GM08714 (cell line): ENCODE data around the gene KCNIP2.

Experiments used
- H3K4me3 ChIP-seq: fragments of 200-500 bp; sonication (Bioruptor generic); 2 replicates; pipeline ENCODE4 v1.5.1; 2014; ENCODE audit warnings: mild to moderate bottlenecking, low read length, inconsistent platforms
- ZNF274 ChIP-seq: IDR thresholded peaks from 2 replicates; pipeline ENCODE4 v1.6.1; 2012; ENCODE audit warnings: mild to moderate bottlenecking, low read depth, low read length

KCNIP2 gene

DNA sequence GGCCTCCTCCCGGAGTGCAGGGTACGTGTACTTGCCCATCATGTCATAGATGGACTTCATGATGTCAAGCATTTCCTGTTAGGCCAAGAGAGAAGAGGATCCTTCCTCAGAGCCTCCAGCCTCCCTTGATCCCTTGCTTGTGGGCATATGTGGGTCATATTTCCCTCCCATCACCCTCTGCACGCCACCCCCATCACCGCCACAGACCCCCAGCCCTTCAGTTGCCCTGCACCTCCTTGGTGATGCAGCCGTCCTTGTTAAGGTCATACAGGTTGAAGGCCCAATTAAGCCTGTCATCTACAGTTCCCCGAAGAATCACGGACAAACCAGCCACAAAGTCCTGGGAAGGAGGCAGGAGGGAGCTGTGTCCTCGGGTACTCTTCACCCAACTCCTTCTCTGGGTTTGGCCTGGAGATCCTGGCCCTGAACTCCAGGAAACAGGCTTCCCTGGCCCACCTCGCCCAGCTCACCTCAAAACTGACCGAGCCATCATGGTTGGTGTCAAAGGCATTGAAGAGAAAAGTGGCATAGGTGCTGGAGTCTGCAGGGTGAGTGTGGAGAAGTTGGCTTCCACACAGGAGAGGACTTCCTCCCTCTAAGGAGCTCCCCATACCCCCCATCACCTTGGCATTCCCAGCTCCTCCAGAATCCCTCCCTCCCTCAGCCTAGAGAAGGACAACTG is 15.5 kb downstream of the KCNIP2 start:
- no peak overlapping the region for H3K4me3 ChIP-seq
- TF ChIP-seq ZNF274: no peak

DNA sequence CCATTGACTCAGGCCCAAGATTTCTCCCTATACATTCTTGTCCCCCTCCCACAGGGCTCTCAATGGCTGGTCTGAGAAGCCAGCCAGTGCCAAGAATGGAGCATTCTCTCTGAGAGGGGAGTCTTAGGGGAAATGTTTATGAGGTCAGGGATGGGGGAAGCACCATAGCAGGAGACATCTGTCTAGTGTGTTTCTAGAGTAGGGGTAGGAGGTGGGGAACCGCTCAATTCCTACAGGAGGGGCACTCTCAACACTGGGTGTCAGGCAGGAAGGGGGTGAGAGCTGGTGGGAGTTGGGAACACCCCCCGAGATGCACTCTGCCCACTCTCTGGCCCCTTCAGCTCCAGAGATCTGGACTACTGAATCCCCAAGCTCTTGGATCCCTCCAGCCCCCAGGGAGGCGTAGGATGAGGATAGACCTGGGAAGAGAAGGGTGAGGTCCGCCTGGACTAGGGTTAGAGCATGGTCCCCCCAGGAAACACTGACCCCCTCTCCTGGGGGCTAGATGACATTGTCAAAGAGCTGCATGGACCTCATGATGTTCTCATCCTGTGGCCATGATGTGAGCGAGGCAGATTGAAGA is 16.7 kb downstream of the KCNIP2 start:
- H3K4me3 ChIP-seq: no peak overlapping the region

DNA sequence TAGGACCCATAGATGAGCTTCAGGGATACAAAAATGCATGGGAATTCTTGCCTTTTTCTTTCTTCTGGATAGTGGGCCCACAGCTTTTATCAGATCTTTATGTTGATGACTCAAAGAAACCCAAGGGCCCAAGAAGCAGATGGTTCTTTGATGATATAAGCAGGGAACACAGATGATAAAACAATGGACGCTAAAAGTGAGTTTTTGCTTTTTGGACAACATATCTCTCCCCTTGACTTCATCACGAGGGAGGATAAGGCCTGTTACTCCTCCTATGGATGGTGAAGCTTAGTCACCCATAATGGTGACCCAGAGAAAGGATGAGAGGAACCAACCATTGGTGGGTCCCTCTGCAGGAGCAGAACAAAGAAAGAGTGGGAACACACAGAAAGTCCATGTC is 18.9 kb downstream of the KCNIP2 start:
- no peak overlapping the region for H3K4me3 ChIP-seq
- TF ChIP-seq ZNF274: no peak

More for the DNA sequence above, 16.7 kb downstream of the KCNIP2 start:
- TF ChIP-seq ZNF274: no peak

DNA sequence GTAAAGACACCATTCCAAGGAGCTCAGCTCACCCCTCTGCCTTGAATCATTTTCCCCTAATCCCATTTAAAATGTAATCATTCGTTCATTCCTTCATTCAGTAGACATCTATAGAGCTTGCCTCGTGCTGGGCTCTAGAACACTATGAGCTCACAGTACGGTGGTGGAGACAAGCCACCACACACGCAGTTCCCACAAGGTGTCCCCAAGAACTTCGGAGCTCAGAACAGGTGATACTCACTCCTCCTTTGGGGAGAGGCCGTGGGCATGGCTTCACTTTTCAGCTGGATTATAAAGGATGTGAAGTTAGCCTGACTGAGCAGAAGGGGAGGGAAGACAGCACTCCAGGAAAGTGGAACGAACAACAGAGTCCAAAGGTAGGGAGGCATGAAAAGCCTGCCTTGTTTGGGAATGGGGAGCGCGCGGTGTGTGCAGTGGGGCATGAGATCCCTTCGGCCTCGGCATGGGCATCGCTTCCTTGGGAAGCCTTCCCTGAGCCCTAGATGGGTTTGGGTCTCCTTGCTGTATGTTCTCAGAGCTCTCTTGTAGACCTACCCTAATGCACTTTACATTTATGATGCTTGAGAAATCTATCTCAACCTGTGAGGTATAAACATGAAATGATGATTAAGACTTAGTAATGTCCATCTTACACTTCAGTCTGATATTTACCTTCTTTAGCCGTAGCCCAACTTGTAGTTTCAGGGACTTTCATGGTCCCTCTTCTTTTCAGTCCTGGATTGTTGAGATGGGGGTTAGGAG is 24.5 kb downstream of the KCNIP2 start:
- peak overlapping the region; percentile 74 for H3K4me3 ChIP-seq
- TF ChIP-seq ZNF274: no peak

DNA sequence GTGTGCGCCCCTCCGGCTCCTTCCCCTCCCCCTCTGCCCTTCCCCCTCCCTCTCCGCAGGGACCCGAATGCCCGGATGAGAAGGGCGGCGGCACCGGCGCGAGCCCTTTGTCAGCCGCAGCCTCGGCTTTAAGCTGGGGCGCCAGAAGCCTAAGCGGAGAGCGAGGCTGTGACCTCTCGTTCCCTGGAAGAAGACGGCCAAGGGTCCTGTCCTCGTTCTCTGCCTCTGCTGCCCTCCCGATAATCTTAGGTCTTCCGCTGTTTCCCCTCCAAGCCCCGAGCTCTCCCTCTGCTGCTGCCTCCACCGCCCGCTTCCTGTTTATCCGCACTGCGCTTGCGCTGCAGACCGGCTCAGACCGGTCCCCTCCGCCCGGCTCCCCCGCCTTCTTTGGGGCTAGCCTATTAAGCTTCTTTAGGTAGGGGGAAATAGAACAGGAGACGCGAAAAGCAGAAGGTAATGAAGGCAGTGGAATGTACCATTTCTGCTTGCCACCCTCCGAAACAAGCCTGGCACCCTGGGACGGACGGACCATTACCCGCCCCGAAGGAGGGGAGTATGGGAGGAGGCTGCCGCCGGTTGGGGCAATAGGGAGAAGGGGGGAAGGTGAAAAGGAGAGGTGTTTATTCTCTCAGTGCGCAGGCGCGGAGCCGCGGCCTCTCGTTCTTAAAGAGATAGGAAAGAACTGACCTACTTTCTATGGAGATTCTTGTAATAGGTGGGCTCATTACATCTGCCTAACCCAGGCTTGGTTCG is 25.3 kb downstream of the KCNIP2 start, which contains the start of gene OGA:
Gene OGA, minus strand, starts transcription at position 326 of the 753 bp plus-strand sequence. CDS start 422 bp downstream, outside the sequence.
- H3K4me3 ChIP-seq: peak within 1 kb of the TSS; percentile 88
- TF ChIP-seq ZNF274: no peak

DNA sequence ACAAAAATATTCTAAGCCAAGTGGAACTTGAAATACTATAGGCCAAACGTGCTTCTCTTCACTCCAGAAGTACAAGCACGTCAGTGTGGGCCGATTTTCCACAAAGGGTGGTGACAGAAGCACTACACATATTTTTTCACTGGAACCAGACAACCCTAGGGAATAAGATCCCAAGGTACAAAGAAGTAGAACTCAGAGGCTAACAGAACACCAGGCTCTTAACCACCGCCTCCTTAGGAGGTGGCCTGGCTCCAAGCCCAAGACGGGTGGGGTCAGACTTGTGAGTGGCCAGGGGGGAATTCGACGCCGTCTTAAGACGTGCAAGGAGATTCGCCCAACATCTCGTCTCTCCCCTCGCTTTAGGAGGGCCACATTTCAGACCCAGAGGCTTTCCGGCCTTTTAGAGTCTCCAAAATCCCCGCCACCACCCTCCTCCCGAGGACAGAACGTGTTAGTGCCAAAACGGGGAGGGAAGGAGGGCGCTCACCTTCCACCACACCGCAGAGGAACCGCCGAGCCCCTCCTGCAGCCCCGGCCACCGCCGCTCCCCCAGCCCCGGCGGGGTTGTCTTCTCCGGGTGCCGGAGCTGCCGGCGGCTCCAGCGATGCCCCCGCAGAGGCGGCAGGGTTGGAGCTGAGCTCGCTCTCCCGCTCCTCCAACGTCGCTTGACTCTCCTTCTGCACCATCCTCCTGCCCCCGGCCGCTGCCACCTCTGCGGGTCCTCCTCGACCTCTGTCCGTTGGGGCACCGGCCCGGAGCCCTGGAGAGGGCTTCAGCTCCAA is 26.1 kb downstream of the KCNIP2 start:
- peak overlapping the region; percentile 88 for H3K4me3 ChIP-seq
- no peak for TF ChIP-seq ZNF274

DNA sequence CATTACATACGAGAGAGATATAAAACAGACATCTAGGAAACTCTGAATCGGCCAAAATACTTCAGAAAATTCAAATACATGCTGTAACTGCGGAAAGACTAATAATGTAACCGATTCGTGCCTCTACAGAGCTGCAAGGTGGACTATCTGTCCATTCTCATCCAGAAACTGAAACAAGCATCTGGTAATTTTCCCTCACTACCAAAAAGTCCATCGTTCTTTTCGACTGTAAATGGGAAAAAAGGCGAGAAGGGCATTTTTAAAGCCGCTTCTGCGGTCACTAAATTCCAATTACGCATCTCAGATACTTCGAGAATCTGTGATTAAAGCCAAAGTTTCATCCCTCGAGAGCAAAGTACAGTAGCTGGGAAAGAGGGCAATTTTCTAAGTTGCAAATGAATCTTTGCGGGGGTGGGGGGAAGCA is 26.7 kb downstream of the KCNIP2 start:
- peak overlapping the region; percentile 88 for H3K4me3 ChIP-seq
- TF ChIP-seq ZNF274: no peak

DNA sequence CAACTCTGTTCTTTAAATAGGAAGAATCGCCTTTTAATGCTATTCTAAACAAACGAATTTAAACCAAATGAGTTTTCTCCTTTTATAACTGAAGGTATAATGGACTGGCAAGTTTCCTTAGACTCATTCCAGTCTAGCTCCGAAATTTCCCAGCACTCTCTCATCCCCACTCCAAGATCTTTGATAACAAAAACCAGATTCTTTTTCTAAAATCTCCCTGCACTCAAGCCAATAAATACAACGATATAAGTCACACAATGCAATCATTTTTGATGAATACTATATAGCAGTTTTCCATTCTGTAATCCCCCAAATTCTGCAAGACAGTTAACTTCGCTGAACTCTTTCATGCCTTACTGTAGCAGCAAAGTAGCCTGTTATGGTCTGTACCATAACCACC is 27.2 kb downstream of the KCNIP2 start:
- no peak for TF ChIP-seq ZNF274
- peak overlapping the region; percentile 88 for H3K4me3 ChIP-seq

DNA sequence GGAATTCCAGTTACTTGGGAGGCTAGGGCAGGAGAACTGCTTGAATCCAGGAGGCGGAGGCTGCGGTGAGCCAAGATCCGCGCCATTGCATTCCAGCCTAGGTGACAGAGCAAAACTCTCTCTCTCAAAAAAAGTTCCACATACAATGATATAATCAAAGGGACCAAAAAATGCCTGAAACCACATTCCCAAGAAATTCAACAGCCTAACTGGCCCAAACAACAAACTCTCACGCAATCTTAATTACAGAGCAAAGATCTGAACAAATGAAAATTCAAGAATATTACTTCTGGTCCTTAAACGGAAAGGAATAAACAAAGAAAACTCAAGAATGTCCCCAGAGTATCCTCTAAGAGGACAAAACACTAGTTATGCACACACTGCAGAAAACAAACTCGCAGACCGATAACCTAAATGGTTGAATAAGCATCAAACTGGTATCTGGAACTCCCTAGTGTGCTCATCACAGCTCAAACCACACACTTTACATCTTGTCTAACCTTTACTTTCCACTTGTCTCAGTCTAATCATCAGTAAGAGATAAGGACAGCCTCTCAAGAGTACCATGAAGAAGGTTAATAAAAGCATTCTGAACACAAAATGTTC is 29.0 kb downstream of the KCNIP2 start:
- no peak for TF ChIP-seq ZNF274
- H3K4me3 ChIP-seq: peak overlapping the region; percentile 88

DNA sequence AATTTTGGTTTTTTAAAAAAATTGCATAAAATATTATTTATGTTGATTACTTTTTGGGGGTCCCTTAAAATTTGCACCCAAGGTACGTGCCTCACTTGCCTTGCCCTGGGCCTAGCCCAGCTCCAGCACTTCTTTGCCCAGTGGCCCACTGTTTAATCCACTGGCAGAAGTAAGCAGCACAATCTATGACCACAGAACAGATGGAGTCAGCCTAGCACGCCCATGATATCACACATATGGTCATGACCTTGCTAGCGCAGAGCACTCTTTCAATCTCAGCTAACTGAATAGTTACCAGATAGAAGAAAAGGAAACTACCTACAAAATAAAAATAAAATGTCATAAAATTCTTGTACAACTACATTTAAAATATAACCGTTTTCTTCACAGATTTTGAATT is 31.0 kb downstream of the KCNIP2 start:
- no peak overlapping the region for H3K4me3 ChIP-seq
- TF ChIP-seq ZNF274: no peak

DNA sequence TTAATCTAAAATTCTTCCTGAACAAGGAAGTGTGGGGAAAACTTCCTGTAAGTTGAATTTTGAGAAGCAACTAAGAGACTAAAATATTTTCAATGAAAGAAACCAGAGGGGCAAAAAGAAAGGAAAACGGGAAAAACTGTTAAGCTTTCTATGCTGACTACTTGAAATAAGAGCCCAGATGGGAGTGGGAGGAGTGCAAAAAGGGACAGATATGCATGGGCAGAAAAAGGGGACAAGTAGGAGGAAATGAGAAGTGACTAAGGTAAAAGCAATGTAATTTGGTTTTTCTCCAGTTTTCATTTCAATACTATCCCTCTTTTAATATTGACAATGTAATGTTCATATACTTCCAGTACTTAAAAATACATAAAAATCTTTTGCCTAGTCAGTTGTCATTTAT is 36.4 kb downstream of the KCNIP2 start:
- no peak overlapping the region for H3K4me3 ChIP-seq
- TF ChIP-seq ZNF274: no peak

DNA sequence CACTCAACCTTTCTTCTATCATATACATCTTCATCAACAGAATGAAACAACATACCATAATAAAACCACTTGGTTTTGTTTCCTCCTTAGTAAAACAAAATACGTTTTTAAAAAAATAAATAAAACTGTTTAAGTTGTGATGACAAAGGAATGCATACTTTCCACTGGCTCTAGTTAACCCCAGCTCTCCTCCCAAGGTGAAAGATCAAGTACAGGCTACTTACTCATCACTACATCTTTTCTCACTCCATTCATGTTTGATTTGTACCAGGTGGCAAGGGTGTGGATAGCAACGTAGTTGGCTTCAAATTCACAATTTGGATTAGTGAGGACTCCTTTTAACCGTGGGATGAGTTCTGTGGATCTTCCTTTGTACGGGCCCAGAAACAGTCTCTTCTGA is 40.1 kb downstream of the KCNIP2 start:
- no peak for TF ChIP-seq ZNF274
- no peak overlapping the region for H3K4me3 ChIP-seq

DNA sequence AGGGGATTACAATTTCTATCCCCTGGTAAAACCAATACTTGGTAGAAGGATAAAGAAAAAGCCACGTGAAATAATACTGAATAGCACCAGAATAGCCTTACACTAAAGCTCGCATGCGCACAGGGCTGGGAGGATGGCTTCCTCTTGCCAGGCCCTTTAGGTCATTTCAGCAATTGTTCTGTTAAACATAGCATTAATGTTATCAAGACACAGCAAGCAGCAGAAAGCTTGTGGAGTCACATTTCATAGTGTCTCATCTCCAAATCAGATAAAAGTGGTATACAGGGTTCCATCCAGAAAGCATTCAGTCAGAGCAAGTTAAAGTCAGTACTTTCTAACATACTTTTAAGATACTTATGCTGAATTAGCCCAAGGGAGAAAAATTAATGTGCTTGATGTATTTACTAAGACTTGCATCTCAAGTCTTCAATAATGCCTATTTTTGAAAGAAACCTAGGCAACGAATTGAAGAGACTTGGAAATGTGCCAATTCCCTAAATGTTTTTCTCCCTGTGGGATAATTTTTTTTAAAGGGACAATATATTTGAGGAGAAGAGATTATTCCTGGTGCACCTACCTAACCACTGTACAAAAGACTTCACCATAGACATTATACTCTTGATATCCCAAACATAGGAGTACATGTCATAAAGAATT is 46.1 kb downstream of the KCNIP2 start:
- no peak overlapping the region for H3K4me3 ChIP-seq
- no peak for TF ChIP-seq ZNF274

DNA sequence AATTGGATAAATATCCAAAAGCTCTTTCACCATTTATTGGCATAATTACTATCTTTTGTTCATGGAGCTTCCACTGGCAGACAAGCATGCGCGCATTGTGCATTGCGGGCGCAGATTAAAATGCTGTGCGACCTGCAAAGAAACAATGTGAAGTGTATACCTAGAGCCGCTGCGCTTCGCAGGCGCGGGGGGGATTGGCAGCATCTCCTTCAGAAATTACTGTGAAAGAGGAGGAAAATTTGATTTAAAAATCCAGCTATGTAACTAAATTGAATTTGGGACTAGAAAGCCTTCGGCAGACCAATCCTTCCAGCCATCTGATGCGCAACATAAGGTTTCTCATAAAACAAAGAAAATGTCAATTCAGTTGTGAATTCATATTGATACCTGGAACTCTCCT is 50.1 kb downstream of the KCNIP2 start:
- no peak for TF ChIP-seq ZNF274

More for the DNA sequence above, 50.1 kb downstream of the KCNIP2 start:
- H3K4me3 ChIP-seq: no peak overlapping the region
